GM13977 (cell line): ENCODE measurements around the gene TSPAN3.

Experiments
- DNase-seq: peaks from one replicate; pipeline ENCODE4 v3.0.0; 2012; ENCODE audit warnings: low spot score
- in situ Hi-C: fragments of 300-500 bp; cut with MboI; formaldehyde crosslinking; loops from one replicate; pipeline ENCODE4 v1.12.0; 2022; ENCODE audit warnings: low sequenced_read_pairs, low pct_unique_long_range_greater_than_20kb, mixed read lengths, inconsistent platforms; ENCODE audit not compliant: unreplicated experiment
- TF ChIP-seq, protein P1 (sequence below): IDR thresholded peaks from 2 replicates; pipeline ENCODE4 v1.5.1; 2012; ENCODE audit warnings: mild to moderate bottlenecking, control low read depth; ENCODE audit not compliant: insufficient read depth; ENCODE audit errors: extremely low read depth, missing control alignments

Gene TSPAN3

GRCh38 chr15:77048135-77048876 is 22.6 kb downstream of the TSPAN3 start:
- in situ Hi-C loops: no loop called here
- TF ChIP-seq, protein P1, sequence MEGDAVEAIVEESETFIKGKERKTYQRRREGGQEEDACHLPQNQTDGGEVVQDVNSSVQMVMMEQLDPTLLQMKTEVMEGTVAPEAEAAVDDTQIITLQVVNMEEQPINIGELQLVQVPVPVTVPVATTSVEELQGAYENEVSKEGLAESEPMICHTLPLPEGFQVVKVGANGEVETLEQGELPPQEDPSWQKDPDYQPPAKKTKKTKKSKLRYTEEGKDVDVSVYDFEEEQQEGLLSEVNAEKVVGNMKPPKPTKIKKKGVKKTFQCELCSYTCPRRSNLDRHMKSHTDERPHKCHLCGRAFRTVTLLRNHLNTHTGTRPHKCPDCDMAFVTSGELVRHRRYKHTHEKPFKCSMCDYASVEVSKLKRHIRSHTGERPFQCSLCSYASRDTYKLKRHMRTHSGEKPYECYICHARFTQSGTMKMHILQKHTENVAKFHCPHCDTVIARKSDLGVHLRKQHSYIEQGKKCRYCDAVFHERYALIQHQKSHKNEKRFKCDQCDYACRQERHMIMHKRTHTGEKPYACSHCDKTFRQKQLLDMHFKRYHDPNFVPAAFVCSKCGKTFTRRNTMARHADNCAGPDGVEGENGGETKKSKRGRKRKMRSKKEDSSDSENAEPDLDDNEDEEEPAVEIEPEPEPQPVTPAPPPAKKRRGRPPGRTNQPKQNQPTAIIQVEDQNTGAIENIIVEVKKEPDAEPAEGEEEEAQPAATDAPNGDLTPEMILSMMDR: no peak
- DNase-seq: no peak

DNA sequence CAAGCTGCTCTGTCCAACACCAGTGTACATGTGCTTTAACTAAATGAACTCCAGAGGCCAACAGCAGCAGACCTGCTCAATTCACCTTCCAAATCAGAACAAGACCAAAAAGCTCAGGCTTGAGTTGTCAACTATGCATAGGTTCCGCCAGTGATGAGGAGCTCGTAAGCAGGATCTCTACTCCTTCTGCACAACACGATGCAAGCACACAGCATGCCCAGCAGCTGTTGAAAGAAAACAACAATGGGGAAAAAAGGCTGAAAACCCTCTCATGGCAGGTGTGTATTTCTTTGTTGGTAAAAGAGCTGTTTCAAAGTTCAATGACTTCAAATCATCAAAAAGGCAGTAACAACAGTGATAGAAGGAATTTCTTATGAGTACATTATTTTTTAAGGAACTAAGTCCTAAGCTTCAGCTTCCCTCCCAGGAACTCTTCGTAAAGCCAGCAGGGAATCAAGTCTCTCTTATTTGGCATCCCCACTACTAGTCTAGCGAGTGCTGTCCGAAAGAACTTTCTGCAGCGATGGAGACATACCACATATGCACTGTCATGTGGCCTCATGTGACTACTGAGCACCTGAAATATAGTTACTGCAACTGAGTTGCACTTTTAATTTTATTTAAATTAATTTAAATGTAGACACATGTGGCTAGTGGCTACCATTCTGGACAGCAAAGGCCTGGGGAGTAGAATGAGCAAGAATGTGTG is 24.1 kb downstream of the TSPAN3 start:
- in situ Hi-C loops: no loop called here
- no peak for DNase-seq
- TF ChIP-seq, protein P1: no peak

GRCh38 chr15:77045985-77046384 is 24.9 kb downstream of the TSPAN3 start:
- in situ Hi-C loops: no loop called here
- DNase-seq: no peak

DNA sequence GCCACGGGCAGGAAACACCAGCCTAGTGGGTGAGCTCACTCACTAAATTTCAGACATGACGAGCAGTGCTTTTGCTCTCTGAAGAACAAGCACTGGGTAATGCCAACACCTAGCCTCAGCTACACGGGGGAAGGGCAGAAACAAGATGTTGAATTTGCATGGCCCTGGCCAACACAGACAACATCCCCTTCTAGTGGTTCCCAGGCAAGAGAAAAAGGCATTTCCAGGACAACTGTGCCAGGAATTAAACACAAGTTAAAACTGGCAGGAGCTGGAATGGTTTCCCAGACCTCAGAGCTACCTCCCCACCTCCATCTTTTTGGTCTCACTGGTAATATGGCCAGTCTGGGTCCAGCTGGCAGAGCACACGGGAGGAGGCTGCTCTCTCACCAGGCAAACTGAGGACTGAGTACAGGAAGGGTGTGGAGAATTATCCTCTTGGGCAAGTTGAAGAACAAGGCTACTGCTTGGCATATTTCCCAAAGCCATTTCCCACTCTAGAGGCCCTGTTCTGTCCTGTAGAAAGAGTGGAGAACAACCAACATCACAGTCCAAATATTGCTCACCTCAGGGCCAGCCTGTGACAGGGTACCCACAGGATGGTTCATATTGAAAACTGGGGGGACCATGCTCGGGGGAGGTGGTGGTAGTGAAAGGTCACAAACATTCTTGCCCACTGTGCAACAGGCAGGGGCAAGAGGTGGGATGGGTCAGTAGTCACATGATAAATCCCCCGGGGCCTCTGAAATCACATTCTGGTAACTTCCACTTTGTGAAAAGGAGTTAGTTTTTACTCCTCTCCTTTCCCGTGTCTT is 26.5 kb downstream of the TSPAN3 start:
- in situ Hi-C loops: no loop called here
- DNase-seq: no peak

More at GRCh38 chr15:77045985-77046384, 24.9 kb downstream of the TSPAN3 start:
- TF ChIP-seq, protein P1: no peak

DNA sequence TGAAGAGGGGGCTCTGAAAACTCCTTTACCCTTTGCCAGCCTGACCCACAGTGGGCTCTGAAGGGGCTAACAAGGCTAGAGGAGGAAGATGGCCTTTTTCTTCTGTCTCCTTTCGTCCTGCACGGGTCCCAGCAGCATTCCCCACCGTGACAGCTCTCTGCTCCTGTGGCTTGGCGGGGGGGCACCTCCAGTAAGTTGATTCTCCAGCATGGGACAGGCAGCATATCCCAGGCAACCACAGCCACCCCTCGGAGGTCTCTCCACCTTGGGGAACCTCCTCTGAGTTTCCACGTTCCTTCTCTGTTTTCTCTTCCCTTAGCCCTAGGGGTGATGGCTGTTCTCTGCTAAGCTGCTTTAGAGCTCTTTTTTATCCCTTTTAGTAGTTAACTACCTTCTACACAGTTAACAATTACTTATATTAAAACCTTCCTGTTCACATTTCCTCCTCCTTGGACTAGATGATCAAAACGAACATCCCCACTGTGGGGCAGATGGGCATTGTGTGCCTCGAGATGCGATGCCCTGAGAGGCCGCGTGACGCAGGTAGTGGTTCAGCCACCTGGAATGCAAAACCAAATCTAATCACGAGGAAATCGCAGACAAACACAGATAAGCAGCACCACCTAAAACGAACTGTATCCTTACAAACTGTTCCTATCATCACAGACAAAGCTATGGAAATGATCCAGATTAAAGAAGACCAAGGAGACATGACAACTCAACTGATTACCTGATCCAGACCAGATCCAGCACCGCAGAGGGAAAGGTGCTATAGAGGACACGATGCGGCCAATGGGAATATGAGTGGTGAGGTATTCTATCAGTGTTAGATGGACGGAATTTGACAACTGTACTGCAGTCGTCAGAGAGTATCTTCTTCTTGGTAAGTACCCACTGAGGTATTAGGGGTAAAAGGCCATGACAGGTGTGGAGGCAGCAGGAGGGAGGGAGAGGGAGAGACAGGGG is 27.7 kb downstream of the TSPAN3 start:
- no peak for DNase-seq
- in situ Hi-C loops: no loop called here
- TF ChIP-seq, protein P1: no peak

More for the DNA sequence above, 26.5 kb downstream of the TSPAN3 start:
- TF ChIP-seq, protein P1: no peak
